ENCODE measurements around the gene CKB. TPM values are rescaled to one million over a fixed set of nuclear protein-coding genes. Genes with fewer than 3 reads are reported as not detected.

Gene CKB
- total and polyA plus RNA-seq, 9 of the 15 experiments (the other 6 are each of a cell fraction or from before 2014, with no cell fraction given) = 23.9 to 692 (median 132) TPM

- TF ChIP-seq ELK1 (CRISPR knock-in tag; IDR thresholded peaks at IDR 0.05) (no peak), TGIF2 (CRISPR knock-in tag; IDR thresholded peaks at IDR 0.05) (no peak), HMGN3 (IDR thresholded peaks at IDR 0.05; ENCODE audit: borderline replicate concordance, extremely low read depth, insufficient read length, low read depth, low read length) (no peak), EZH2 (IDR thresholded peaks at IDR 0.05; ENCODE audit: borderline replicate concordance, low read depth, low read length) (no peak), NR4A1 (CRISPR knock-in tag; IDR thresholded peaks at IDR 0.05) (no peak), NR4A1 (tag; IDR thresholded peaks at IDR 0.05) (no peak), POU5F1 (IDR thresholded peaks at IDR 0.05; ENCODE audit: borderline replicate concordance, low read depth, low read length, partially characterized antibody) (no peak), ZNF778 (CRISPR knock-in tag; IDR thresholded peaks at IDR 0.05) (no peak), FOXP1 (CRISPR knock-in tag; IDR thresholded peaks at IDR 0.05) (peak; percentile 38; the same call in 1 of the 2 replicates), KLF6 (CRISPR knock-in tag; IDR thresholded peaks at IDR 0.05; ENCODE audit: borderline replicate concordance) (no peak), STAG1 (CRISPR knock-in tag; IDR thresholded peaks at IDR 0.05; ENCODE audit: borderline replicate concordance) (no peak), ZNF79 (CRISPR knock-in tag; IDR thresholded peaks at IDR 0.05; ENCODE audit: low read depth) (no peak), THAP7 (CRISPR knock-in tag; IDR thresholded peaks at IDR 0.05) (no peak), ZC3H11A (IDR thresholded peaks at IDR 0.05; ENCODE audit: low read depth, low read length) (no peak), ERF (CRISPR knock-in tag; IDR thresholded peaks at IDR 0.05) (no peak), MBD1 (CRISPR knock-in tag; IDR thresholded peaks at IDR 0.05) (no peak)
- TF ChIP-seq, protein P1, sequence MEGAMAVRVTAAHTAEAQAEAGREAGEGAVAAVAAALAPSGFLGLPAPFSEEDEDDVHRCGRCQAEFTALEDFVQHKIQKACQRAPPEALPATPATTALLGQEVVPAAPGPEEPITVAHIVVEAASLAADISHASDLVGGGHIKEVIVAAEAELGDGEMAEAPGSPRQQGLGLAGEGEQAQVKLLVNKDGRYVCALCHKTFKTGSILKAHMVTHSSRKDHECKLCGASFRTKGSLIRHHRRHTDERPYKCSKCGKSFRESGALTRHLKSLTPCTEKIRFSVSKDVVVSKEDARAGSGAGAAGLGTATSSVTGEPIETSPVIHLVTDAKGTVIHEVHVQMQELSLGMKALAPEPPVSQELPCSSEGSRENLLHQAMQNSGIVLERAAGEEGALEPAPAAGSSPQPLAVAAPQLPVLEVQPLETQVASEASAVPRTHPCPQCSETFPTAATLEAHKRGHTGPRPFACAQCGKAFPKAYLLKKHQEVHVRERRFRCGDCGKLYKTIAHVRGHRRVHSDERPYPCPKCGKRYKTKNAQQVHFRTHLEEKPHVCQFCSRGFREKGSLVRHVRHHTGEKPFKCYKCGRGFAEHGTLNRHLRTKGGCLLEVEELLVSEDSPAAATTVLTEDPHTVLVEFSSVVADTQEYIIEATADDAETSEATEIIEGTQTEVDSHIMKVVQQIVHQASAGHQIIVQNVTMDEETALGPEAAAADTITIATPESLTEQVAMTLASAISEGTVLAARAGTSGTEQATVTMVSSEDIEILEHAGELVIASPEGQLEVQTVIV (CRISPR knock-in tag; IDR thresholded peaks at IDR 0.05; ENCODE audit: borderline replicate concordance) = no peak
- TF ChIP-seq, protein P2, sequence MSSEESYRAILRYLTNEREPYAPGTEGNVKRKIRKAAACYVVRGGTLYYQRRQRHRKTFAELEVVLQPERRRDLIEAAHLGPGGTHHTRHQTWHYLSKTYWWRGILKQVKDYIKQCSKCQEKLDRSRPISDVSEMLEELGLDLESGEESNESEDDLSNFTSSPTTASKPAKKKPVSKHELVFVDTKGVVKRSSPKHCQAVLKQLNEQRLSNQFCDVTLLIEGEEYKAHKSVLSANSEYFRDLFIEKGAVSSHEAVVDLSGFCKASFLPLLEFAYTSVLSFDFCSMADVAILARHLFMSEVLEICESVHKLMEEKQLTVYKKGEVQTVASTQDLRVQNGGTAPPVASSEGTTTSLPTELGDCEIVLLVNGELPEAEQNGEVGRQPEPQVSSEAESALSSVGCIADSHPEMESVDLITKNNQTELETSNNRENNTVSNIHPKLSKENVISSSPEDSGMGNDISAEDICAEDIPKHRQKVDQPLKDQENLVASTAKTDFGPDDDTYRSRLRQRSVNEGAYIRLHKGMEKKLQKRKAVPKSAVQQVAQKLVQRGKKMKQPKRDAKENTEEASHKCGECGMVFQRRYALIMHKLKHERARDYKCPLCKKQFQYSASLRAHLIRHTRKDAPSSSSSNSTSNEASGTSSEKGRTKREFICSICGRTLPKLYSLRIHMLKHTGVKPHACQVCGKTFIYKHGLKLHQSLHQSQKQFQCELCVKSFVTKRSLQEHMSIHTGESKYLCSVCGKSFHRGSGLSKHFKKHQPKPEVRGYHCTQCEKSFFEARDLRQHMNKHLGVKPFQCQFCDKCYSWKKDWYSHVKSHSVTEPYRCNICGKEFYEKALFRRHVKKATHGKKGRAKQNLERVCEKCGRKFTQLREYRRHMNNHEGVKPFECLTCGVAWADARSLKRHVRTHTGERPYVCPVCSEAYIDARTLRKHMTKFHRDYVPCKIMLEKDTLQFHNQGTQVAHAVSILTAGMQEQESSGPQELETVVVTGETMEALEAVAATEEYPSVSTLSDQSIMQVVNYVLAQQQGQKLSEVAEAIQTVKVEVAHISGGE (CRISPR knock-in tag; IDR thresholded peaks at IDR 0.05) = no peak
Observed at GRCh38 chr14:103521951-103522563, 573 bp downstream of the CKB start (continued).
